Right forelimb (tissue), 1 donor: ENCODE results near the gene LRRC3.
"Not testable (repeated sequence)": the region's sequence is repeated elsewhere in the genome, so short reads cannot be mapped to it uniquely, and the experiment has no call there.

Source experiments
- DNase-seq: peaks from one replicate; pipeline ENCODE4 v3.0.0-alpha.2; 2018

Gene LRRC3

DNA sequence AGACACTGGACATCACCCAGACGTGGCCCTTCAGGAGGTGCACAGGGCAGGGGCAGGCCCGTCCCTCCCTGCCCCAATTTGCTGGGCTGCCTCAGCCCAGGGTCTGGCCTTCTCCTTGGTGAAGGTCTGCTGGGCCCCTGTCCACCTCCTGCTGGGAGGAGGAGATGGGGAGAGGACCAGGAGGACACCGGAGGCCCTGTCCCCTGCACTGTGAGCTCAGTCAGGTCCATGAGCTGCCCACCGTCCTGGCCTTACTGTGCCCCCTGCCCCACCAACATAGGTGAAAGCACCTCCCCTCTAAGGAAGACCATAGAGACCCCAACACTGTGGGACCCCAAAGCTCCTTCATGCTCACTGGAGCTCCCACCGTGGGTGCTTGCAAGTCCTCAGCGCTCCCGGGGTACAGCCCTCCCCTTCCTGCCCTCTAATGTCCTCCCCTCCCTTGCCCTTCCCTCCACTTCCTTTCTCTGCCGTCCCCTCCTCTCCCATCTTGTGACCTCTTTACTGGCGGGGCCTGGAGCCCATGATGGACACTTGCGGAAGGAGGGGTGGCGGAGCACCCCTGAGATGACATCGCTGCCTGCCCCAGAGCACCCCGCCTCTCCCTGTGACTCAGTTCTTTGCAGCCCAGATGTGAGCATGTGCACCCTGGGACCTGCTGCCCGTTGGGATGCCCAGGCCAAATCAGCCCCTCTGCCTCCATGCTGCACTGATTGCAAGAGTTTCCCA is 4.6 kb downstream of the LRRC3 start:
- DNase-seq = no peak

DNA sequence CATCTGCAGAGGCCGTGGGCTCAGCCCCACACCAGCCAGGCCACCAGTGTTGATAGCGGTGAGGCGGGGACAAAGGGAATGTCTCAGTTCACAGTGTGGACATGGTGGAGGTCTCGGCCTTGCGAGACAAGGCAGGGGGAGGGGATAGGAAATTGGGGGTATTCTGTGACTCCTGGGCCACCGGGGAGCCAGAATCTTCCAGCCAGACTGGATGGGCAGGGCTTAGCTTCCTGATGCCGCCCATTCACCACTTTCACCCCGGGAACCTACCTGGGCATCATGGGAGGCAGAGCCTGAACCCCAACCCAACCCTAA is 5.1 kb downstream of the LRRC3 start:
- no peak for DNase-seq

GRCh38 chr21:44461005-44461404 is 5.7 kb downstream of the LRRC3 start:
- no peak for DNase-seq

- DNase-seq = peak; percentile 68
These were observed 6.2 kb downstream of the LRRC3 start for GRCh38 chr21:44461464-44462001.

DNA sequence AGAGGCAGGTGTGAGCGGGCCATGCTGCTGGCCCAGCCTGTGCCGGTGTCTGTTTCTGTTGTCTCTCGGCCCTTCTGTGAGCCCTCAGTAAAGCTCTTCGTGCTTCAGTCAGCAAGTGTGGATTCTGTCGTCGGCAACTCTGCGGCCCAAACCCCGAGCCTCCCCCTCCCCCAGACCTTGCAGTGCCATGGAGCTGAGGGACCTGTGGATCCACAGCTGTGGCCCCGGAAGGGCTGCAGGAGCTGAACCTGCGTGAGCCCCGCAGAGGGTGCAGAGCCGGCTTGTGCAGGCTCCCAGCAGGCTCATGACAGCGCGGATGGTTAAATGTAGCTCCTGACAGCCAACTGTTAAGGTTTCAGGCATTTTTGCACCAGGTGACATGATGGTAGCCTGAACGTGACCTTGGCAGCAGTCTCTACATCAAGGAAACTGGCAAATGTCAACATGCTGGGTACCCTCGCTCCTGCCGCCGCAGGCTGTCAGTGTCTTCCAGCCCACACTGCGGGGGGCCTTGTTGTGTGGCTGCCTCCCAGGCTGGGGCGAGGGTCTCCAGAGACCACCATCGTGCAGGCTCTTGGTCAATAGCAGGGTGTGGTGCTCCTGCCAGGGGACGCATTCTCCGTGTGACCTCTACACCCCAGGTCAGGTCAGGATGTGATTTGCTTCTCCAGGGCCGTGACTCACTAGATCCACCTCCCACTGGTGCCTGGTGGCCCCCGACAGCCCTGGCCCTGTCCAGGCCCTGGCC is 7.0 kb downstream of the LRRC3 start:
- DNase-seq = peak; percentile 19

DNA sequence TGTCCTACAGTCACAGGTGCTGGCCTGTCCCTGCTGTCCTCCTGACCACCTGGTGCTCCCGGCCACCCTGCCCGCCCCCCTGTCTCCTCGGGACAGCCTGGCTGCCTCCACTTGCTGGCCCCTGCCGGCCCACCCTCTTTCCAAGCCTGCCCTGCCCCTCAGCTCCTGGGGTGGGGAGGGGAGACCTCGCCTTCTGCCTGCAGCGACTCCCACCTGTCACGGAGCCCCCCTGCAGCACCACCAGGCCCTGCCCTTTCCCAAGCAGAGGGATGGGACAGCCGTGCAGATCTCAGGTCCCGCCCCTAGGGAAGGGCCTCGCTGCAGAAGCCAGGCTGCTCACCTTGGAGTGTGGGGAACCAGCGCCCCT is 7.5 kb downstream of the LRRC3 start:
- no peak for DNase-seq

- DNase-seq = no peak
These were observed 8.4 kb downstream of the LRRC3 start for GRCh38 chr21:44463724-44464123.

DNA sequence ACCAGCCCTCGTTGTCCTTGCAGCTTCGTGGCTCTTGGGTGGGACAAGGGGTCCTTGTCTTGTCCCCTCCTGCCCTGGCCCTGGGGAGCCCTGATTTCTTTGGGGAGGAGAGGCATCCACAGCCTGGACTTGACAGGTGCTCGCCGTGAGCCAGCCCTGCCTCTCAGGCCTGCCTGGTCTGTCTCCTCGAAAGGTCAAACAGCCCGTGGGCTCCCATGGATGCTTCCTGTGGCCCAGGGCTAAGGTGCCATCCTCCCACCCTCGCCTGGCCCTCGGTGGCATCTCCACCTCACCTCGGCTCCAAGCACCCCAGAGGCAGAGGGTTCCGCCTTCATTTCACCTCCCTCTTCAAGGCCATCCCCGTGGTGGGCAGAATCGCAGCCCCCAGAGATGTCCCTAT is 9.0 kb downstream of the LRRC3 start:
- no peak for DNase-seq

- DNase-seq = peak; percentile 30
These were observed 11.1 kb downstream of the LRRC3 start for GRCh38 chr21:44466351-44466954.

GRCh38 chr21:44466996-44467858 is 11.9 kb downstream of the LRRC3 start:
- DNase-seq = no peak

- no peak for DNase-seq
These were observed 12.5 kb downstream of the LRRC3 start for GRCh38 chr21:44467859-44468195.

DNA sequence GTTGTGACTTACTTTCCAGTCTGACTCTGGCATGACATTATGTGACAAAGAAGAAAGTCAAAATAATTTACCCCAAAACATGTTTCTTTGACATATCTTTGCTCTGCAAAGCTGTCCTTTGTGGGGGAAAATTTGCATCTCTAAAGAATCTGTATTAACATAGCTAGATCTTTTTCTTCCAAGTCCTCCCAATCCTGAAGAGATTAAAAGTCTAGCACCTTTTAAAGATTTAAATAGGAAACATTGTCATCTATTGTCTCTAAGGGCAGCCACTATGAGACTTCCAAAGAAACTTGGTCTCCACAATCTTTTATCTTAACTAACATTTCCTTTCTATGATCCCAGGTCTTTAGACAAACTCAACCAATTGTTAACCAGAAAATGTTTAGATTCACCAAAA is 16.0 kb downstream of the LRRC3 start:
- DNase-seq = no peak

DNA sequence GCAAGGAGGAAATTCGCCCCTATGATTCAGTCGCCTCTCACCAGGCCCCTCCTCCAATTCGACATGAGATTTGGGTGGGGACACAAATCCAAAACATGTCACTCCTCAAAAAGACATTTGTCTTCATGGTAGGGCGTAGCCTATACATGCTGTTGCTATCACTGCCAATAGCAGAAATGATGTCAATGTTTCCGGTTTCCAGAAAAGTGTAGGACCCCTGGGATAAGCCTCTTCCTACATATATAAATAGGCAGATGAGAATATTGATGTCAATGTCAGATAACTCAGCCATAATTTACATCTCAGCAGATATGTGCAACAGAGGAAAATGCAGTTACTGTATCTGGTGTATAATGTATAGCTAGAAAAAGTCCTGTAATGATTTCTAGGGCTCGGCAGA is 16.7 kb downstream of the LRRC3 start:
- no peak for DNase-seq

DNA sequence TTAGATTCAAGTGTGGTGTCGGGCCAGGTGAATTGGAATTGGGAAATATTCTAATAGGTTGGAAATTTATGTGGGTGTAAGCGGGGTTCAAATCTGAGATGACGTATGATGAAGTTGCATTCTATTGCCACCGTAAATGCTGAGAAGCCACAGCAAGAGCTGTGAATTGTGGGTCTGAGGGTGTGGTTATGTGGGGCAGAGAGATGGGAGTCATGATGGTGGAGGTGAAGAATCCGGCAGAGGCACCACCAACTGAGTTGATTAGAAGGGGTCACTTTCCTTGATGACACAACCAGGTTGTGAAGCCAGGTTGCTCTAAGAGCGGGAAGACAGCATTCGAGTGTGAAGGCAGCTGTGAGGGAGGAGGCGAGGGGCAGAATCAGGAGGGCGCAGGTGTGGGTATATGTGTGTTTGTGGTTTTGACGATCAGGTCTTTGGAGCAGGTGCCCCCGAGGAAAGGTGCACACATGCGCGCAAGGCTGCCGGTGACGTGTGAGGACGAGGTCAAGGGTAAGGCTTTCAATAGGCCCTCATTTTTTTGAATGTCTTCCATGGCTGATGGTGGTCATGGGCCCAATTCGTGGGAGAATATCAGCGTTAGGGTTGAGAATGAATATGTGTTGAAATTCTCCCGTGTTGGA is 18.7 kb downstream of the LRRC3 start:
- no peak for DNase-seq

DNA sequence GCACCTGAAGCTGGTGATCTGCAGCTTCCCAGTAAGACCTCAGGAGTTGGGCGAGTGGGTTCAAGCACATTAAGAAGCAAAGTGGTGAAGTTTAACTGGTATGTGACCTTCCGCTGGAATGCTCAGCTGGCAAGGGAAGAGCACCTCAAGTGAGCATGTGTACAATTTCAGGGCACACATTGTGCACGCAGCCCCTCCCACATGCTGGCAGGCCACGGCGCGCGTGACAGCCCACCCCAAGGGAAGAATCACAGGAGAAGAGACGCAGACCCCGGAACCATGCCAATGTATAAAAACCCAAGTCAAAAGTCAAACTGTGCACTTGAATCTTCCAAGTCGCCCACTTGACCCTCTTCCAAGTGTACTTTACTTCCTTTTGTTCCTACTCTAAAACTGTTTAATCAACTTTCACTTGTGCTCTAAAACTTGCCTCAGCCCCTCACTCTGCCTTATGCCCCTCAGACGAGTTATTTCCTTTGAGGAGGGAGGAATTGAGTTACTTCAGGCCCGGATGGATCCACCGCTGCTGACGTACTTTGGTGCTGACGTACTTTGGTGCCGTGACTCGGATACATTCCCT is 20.0 kb downstream of the LRRC3 start:
- no peak for DNase-seq

GRCh38 chr21:44477131-44477530 is 21.8 kb downstream of the LRRC3 start:
- DNase-seq = no peak

DNA sequence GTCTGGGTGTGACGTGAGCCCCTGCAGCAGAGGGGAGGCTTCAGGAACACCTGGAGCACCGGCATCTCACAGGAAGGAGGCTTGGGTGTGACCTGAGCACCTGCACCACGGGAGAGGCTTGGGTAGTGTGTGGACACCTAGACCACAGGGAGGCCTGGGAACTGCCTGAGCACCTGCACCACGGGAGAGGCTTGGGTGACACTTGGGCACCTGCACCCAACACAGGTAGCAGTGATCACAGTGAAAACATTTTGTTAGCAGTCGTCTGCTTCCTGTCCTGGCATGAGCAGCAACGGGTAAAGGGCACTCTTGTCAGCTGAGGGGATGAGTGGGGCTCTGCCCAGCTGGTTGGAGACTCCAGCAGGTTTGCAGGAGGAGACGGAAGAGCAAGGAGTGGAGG is 22.4 kb downstream of the LRRC3 start:
- no peak for DNase-seq

DNA sequence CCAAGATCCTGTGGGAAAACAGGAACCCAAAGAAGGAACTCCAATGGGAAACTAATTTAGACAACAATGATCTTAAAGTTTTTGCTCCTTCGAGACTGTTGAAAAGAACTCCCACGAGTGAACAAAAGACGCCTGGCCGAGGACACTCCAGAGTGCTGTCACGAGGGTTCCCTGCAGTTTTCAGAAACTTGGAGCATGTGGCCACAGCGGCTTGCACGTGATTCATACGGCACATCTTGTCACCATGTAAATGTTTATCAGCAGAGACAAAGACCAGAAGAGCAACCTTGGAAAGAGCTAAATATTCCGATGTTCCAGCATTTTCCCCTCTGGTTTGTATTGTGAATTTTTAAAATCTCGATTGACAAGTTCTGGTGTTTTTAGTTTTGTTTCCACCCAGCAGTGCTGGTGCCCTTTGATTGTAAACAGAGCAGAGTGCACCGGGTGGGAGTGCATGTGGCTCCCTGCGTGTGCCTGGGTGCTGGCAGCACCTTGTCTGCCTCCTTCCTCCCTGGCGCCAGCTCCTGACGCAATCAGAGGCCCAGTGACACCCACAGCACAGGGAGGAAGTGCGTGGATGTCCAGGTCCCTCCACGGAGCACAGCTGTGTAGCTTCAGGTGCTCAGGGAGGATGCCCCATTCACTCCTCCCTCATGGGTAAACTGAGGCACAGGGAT is 23.0 kb downstream of the LRRC3 start:
- no peak for DNase-seq

- DNase-seq = no peak
These were observed 23.5 kb downstream of the LRRC3 start for GRCh38 chr21:44478801-44479167.

DNA sequence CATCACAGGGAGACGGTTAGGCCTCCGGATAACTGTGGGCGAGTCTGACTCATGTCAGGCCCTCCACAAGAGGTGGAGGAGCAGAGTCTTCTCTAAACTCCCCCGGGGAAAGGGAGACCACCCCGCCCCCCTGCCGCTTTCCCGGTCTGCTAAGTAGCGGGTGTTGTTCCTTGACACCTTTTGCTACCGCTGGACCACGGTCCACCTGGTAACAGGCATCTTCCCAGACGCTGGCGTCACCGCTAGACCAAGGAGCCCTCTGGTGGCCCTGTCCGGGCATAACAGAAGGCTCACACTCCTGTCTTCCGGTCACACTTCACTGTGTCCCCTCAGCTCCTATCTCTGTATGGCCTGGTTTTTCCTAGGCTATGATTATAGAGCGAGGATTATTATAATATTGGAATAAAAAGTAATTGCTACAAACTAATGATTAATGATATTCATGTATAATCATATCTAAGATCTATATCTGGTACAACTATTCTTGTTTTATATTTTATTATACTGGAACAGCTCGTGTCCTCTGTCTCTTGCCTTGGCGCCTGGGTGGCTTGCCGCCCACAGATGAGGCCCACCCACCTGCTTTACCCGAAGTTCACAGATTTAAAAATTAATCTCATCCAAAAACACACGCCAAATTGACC is 24.4 kb downstream of the LRRC3 start:
- DNase-seq = not testable (repeated sequence)
